Hematopoietic multipotent progenitor cell treated with erythropoietin and hydrocortisone succinate and interleukin-3 and kit ligand, for 17 days (in vitro differentiated cells): ENCODE measurements around the gene SF3B5.
A peak's percentile ranks its signal among the peaks of the same experiment; 100 is the strongest.
"Not testable (repeated sequence)": the region's sequence is repeated elsewhere in the genome, so short reads cannot be mapped to it uniquely, and the experiment has no call there.

Experiments
- DNase-seq: peaks from one replicate; pipeline ENCODE4 v3.0.0-alpha.2; 2015; ENCODE audit warnings: low spot score

The SF3B5 gene

GRCh38 chr6:144095134-144096002 lies at the start of gene SF3B5:
TSS of gene SF3B5 (minus strand) at chr6:144095573. CDS start at chr6:144095497, 76 bp downstream.
- DNase-seq: peak; percentile 99

DNA sequence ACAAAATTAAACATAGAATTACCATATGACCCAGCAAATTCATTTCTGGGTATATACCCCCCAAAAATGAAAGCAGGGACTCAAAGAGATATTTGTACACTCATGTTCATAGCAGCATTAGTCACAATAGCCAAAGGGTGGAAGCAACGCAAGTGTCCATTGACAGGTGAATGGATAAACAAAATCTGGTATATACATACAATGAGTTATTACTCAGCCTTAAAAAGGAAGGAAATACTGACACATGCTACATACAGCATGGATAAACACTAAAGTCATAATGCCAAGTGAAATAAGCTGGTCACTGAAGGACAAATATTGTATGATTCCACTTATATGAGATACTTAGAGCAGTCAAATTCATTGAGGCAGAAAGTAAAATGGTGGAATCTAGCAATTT lies 49.6 kb upstream of the SF3B5 start:
- DNase-seq: no peak

DNA sequence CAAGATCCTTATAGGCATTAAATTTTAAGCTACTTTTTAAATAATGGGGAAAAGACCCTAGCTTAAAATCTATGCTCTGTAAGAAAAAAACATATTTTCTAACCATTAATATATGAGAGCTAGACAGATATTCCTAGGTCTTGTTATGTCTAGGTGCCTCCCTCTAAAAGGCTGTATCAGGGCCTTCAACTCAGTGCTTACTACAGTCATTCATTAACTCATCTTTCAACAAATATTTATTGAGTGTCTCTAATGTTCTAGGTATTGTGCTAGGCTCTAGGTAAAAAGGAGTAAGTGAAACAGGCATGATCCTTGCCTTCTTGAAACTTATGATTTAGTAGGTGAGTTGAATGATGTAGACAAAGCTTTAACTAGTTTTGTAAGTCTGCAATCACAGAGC lies 48.5 kb upstream of the SF3B5 start:
- DNase-seq: no peak

GRCh38 chr6:144143106-144143505 lies 47.7 kb upstream of the SF3B5 start:
- DNase-seq: no peak

DNA sequence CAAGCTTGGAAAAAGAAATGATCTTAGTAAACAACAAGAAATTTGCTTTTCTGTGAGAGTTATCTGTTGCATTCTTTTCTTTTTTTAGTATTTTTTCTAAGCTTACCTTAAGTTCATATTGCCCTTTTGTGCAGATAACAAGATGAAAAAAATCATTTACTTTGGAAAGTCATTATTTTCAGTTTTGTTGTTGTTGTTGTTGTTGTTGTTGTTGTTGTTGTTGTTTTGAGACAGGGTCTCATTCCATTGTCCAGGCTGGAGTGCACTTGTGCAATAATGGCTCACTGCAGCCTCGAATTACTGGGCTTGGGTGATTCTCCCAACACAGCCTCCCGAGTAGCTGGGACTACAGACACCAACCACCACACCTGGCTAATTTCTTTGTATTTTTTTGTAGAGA lies 46.1 kb upstream of the SF3B5 start:
- no peak for DNase-seq

DNA sequence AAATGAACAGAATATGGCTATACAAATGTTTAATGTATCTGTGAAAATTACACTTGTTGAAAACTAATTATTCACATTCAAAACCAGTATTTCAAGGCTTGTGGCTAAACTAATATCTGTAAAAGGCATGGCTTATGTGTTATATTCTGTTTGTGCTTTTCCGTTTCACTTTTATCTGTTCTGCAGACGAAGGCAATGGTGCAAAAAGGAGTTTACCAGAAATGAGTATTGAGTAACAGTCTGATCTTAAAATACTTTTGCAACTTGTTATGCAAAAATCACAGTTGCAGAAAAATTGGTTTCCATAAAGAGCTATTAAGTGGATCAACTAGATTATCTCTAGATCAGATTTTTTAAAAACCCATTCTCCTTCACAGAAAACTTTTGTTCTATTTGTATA lies 45.5 kb upstream of the SF3B5 start:
- DNase-seq: no peak

GRCh38 chr6:144139817-144140216 lies 44.4 kb upstream of the SF3B5 start:
- no peak for DNase-seq

DNA sequence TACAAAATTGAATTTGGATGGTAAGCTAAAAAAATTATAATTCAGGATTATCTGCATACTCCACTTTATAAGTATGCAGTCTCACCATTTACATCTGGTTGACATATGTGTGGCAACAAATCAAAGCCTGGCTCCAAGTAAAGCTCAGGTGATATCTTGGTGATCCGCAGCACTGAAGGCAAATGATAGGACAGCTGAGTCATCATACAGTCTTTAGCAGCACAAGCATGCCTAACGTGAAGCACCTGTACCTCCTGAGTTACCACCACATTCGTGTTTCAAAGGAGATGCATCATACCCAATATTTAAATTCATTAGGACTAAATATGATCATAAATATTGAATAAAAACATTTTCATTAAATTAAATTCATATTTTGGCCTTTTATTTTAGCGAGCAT lies 43.2 kb upstream of the SF3B5 start:
- DNase-seq: no peak

DNA sequence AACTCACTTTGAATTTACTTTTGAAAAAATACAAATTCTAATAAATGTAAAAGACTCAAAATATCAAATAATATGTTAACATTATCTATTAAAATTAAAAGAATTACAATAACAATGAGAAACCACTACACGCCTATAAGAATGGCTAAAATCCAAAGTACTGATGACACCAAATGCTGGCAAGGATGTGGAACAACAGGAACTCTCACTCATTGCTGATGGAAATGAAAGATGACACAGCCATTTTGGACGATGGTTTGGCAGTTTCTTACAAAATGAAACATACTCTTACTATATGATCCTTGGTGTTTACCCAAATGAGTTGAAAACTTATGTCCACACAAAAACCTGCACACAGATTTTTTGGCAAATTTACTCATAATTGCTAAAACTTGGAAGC lies 39.4 kb upstream of the SF3B5 start:
- DNase-seq: no peak

DNA sequence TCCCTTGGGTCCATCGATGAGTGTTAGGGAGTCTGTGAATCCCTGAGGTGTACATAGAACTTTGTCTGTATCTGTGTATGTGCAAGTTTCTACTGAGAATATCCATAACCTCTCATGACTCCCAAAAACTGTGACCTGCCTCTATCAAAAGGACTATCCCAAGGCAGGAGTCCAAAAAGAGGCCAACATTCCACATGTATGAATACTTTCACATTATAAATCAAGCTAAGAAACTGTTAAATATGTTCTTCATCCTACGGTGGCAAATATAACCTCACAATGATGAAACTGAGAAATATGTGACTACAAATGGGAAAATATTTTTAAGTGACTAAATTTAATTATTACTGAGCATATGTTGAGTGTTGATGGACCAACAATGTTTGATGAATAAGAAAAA lies 38.8 kb upstream of the SF3B5 start:
- DNase-seq: no peak

GRCh38 chr6:144133225-144133821 lies 38.0 kb upstream of the SF3B5 start:
- no peak for DNase-seq

GRCh38 chr6:144132167-144132690 lies 36.9 kb upstream of the SF3B5 start:
- not testable (repeated sequence) for DNase-seq

DNA sequence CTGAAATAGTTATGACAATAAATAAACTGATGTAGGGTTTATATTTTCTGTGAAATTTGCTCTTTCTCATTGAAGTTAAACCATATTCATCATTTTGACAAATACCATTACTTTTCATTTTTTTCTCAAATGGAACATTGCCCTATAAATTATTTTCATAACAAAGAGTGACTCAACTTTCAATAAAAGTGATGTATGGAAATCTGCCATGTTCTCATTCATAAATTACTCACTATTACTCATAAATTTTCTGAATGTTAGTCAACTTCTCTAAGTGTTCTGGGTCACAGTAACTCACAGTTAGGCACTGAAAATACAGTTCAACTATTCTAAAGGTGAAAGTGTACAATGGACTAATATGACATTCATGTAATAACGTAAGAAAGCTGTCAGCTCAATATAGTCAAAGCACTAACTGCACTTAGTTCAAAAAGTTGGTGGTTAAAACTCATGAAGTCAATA lies 35.9 kb upstream of the SF3B5 start:
- no peak for DNase-seq

GRCh38 chr6:144129469-144129868 lies 34.1 kb upstream of the SF3B5 start:
- DNase-seq: no peak

DNA sequence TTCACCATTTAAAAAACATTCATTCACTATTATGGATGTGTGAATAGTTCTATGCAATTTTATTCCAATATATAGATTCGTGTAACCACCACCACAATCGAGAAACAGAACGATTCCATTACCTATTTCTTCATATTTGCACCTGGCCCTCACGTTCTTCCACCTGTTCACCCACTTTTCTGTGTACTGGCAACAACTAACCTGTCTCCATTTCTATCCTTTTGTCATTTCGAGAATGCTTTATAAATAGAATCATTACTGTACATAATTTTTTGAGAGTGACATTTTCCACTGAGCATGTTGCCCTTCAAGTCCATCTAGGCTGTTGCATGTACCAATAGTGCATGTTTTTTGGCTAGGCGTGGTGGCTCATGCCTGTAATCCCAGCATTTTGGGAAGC lies 31.7 kb upstream of the SF3B5 start:
- no peak for DNase-seq

- DNase-seq: peak; percentile 9
Measured at GRCh38 chr6:144123836-144124235, 28.5 kb upstream of the SF3B5 start.

- no peak for DNase-seq
Measured at GRCh38 chr6:144123421-144123820, 28.0 kb upstream of the SF3B5 start.

- no peak for DNase-seq
Measured at GRCh38 chr6:144122861-144123260, 27.5 kb upstream of the SF3B5 start.

DNA sequence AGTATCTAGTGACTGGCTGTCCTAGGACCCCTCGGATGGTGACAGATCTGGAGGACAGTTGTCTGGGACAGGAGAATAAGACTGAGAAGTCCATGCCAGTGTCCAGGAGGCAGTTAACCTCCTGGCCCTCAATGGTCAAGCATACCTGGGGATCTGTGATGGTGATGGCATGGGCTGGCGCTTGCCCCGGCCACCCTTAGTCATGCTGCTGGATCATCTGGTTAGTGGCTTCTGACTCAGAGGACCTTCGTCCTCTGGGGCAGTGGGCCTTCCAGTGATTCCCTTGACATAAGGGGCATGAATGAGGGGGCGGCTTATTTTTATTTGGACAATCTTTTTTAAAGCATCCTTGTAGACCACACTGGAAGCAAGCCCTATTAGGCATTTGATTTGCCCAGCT lies 24.0 kb upstream of the SF3B5 start:
- DNase-seq: no peak

- no peak for DNase-seq
Measured at GRCh38 chr6:144115219-144115618, 19.8 kb upstream of the SF3B5 start.

DNA sequence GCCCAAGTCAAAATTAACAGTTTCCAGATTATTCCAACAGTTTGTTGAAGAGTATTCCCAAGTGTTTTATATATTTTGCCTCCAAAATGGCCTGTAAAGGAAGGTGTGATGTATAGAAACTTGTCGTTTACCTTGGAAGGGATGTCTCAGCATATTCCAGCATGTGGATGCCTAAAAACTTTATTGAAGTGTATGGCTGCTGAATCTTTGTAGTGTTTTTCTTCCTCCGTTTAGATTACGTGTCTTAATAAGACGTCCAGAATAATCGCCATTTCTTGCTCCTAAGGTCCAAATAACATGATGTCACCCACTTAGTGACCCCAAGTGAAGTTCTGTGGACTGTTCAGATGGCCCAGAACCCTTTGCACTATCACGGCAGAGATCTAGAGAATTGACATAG lies 18.0 kb upstream of the SF3B5 start:
- no peak for DNase-seq

GRCh38 chr6:144110210-144110609 lies 14.8 kb upstream of the SF3B5 start:
- no peak for DNase-seq

DNA sequence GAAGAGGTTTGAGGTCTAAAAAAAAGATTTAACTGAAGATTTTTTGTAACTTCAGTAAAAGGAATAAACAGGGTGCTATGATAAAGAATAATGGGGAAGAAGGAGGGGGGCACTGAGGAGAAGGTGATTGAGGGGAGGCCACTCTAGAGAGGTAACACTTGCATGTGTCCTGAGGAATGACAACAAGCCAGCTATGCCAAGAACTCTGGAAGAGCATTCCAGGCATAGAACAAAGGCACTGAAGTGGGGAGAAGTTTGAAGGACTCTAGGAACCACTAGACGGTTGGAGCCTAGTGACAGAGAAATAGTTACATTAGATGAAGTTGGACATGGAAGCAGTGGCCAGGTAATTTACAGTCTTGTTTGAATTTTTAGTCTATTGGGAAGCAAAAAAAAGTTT lies 10.8 kb upstream of the SF3B5 start:
- DNase-seq: no peak
